Spleen (tissue), 11 donors: ENCODE data around the gene SHOX. TPM values are rescaled to one million over a fixed set of nuclear protein-coding genes. Genes with fewer than 3 reads are reported as not detected.

Experiments used
- DNase-seq: peaks from one replicate; pipeline ENCODE4 v3.0.0-alpha.2; 2020
- H3K27ac ChIP-seq, 8 donors: fragments of 200-600 bp; sonication (generic) in 7 of 8; 1 replicate in 4 of 8; 2 replicates in 4 of 8; pipeline versions ENCODE4 v1.5.0 to v1.8.0; 2016 to 2021; ENCODE audit warnings: inconsistent platforms in 4 of 8, mild to moderate bottlenecking in 4 of 8, moderate library complexity in 1 of 8
- H3K27me3 ChIP-seq, 7 donors: fragments of 200-600 bp; sonication (generic) in 6 of 7; replicated peaks in 1 of 7; 1 replicate in 4 of 7; 2 replicates in 3 of 7; pipeline versions ENCODE4 v1.5.0 to v1.8.0; 2016 to 2021; ENCODE audit warnings: inconsistent platforms in 3 of 7, mild to moderate bottlenecking in 1 of 7
- H3K36me3 ChIP-seq, 6 donors: fragments of 200-600 bp; sonication (generic) in 5 of 6; 1 replicate in 4 of 6; 2 replicates in 2 of 6; pipeline versions ENCODE4 v1.5.0 to v1.8.0; 2016 to 2021; ENCODE audit warnings: inconsistent platforms in 2 of 6
- H3K4me1 ChIP-seq, 6 donors: fragments of 200-600 bp; sonication (generic) in 5 of 6; 1 replicate in 3 of 6; 2 replicates in 3 of 6; pipeline versions ENCODE4 v1.5.0 to v1.8.0; 2016 to 2021; ENCODE audit warnings: inconsistent platforms in 3 of 6
- H3K4me3 ChIP-seq, 8 donors: fragments of 200-600 bp; sonication (generic) in 7 of 8; 1 replicate in 4 of 8; 2 replicates in 4 of 8; pipeline versions ENCODE4 v1.5.0 to v1.8.0; 2016 to 2021; ENCODE audit warnings: inconsistent platforms in 4 of 8, mild to moderate bottlenecking in 4 of 8, moderate library complexity in 2 of 8
- H3K9me3 ChIP-seq, 8 donors: fragments of 200-600 bp; sonication (generic) in 7 of 8; 1 replicate in 4 of 8; 2 replicates in 4 of 8; pipeline versions ENCODE4 v1.5.0 to v1.8.0; 2016 to 2021; ENCODE audit warnings: inconsistent platforms in 4 of 8
- POLR2A ChIP-seq, 3 donors: fragments of 450-650 bp; IDR thresholded peaks; one replicate each; pipeline ENCODE4 v1.5.1; 2017; ENCODE audit warnings: antibody characterized with exemption in 3 of 3, mild to moderate bottlenecking in 1 of 3
- POLR2AphosphoS5 ChIP-seq, 3 donors: sonication (generic); formaldehyde crosslinking; IDR thresholded peaks; one replicate each; pipeline ENCODE4 v1.5.1; 2017; ENCODE audit warnings: antibody characterized with exemption in 3 of 3
- WGBS, 5 donors: extraction: QIAGEN DNeasy Blood & Tissue Kit in 3 of 5; methylation state at CpG; one replicate each; pipeline versions ENCODE4 v1.1.5 to v1.1.7; 2013 to 2018; 5-methylcytosine and 5-hydroxymethylcytosine counted together
- intact Hi-C: fragments of 100-400 bp; cut with DNase I; formaldehyde crosslinking; loops from one replicate; pipeline ENCODE4 v1.15.0; 2023; ENCODE audit warnings: low total_unique reads
- polyA plus RNA-seq, 3 donors: library from polyadenylated mRNA; stranded (reverse); fragments of 200-250 nt; gene quantifications; one replicate each; pipeline ENCODE4 v1.2.1, GENCODE V29; 2013
- total RNA-seq, 7 donors: library from RNA; depleted of rRNA in 3 of 7; stranded (reverse); fragments of >200 nt in 3 of 7; fragmentation: NEBNext Ultra II Directional in 4 of 7; extraction: Animal tissue kit (Norgen Biotek cat#: 25700) in 4 of 7; gene quantifications; one replicate each; pipeline versions ENCODE4 v1.1.0 to v1.2.1, GENCODE V29; 2016 to 2021
- TF ChIP-seq, protein P1 (sequence below), 11 experiments: fragments of 200-600 bp in 7 of 11; fragments of 450-650 bp in 4 of 11; sonication (generic) in 4 of 11; IDR thresholded peaks in 8 of 11; conservative IDR thresholded peaks in 3 of 11; 1 replicate in 7 of 11; 2 replicates in 4 of 11; pipeline versions ENCODE4 v1.4.0 to v1.8.0; 2016 to 2021; ENCODE audit warnings: antibody characterized with exemption in 11 of 11, inconsistent platforms in 4 of 11, mild to moderate bottlenecking in 1 of 11
- donor health status: healthy with polysubstance abuse.
- donor health status: DM: no; HTN: no; CAD: no; lungs with moderate emphysema.
- donor health status: DM: no; HTN: no; CAD: no.
- donor health status: Bipolar disorder and iron deficiency.
- donor health status: healthy.
- donor health status: DM: no; HTN: no; CAD: no.
- donor health status: DM: yes; HTN: yes; CAD: no.

Gene SHOX
- total and polyA plus RNA-seq, 10 donors = not detected

DNA sequence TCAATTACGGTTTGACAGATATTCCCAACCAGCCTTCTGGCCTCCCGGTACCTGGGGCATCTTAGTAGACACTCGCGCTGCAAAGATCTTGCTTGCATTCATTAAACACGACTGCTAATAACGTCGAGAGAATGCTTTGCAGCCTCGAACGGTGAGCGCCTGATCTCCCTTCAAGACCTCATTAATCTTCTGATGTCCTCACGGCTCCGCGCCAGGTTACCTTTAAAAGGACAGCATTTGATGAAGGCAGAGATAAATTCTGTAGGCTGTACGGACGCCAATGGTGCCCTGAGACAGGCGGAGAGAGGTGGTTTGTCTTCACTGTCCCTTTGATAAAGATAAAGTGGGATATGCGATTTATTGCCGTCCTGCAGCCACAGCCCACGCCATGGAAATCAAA lies 64.2 kb downstream of the SHOX start:
- peaks cover 0 to 76% (median 39%) of the 10 kb centered on the region in 8 donors for H3K9me3 ChIP-seq
- 77 to 86% (median 84%) methylated on average over 19 of the region's 19 CpGs for WGBS, 5 donors
- intact Hi-C loops = no loop called here
- no peaks in the 10 kb centered on the region for H3K36me3 ChIP-seq
- H3K27me3 ChIP-seq = peaks cover 0 to 4% (median 0%) of the 10 kb centered on the region in 7 donors
- no peaks in the 10 kb centered on the region for H3K4me1 ChIP-seq
- TF ChIP-seq, protein P1, sequence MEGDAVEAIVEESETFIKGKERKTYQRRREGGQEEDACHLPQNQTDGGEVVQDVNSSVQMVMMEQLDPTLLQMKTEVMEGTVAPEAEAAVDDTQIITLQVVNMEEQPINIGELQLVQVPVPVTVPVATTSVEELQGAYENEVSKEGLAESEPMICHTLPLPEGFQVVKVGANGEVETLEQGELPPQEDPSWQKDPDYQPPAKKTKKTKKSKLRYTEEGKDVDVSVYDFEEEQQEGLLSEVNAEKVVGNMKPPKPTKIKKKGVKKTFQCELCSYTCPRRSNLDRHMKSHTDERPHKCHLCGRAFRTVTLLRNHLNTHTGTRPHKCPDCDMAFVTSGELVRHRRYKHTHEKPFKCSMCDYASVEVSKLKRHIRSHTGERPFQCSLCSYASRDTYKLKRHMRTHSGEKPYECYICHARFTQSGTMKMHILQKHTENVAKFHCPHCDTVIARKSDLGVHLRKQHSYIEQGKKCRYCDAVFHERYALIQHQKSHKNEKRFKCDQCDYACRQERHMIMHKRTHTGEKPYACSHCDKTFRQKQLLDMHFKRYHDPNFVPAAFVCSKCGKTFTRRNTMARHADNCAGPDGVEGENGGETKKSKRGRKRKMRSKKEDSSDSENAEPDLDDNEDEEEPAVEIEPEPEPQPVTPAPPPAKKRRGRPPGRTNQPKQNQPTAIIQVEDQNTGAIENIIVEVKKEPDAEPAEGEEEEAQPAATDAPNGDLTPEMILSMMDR (IDR thresholded peaks at IDR 0.05 in 8 of 11, conservative IDR thresholded peaks at IDR 0.05 in 3 of 11) = no peak
- no peak for TF ChIP-seq POLR2AphosphoS5 (IDR thresholded peaks at IDR 0.05)
- TF ChIP-seq POLR2A (IDR thresholded peaks at IDR 0.05) = no peak
- H3K27ac ChIP-seq = no peak overlapping the region
- DNase-seq = no peak
- no peak overlapping the region for H3K4me3 ChIP-seq

DNA sequence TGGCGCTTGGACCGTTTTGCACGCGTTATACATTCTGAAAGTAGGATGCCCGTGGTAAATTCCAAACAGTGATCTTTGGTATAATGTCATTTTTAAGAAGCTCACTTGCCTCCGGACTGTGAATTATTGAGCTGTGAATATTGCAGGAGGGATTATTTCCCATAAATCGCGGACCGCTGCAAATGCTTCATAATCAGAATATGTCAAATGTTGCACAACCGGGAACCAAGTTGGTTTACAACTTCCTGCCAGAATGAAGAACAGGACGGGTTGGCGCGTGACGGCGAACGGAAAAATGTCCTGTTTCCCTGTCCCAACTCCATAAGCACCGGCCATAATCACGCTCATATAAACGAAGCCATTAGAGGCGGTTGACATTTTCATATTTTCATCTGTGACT lies 67.6 kb downstream of the SHOX start:
- H3K4me1 ChIP-seq = no peaks in the 10 kb centered on the region
- no peak for DNase-seq

DNA sequence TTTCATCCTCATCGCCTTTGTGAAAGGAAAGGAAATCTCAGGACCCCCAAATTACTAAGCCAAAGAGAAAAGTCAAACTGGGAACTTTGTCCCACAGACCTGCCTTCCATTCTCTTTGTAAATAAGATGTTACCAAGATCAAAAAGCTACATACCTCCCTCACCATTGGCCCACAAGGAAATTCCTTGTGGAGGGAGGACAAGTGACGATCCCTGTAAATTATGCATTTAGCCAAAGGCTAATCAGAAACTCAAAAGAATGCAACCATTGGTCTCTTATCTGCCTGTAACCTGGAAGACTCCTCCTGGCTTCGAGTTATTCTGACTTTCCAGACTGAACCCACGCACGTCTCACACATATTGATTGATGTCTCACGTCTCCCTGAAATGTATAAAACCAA lies 70.3 kb downstream of the SHOX start:
- Histone ChIP-seq H3K4me3 (no peak overlapping the region), H3K9me3 (peaks cover 0 to 75% (median 28%) of the 10 kb centered on the region in 8 donors), H3K36me3 (no peaks in the 10 kb centered on the region), H3K4me1 (no peaks in the 10 kb centered on the region), H3K27ac (no peak overlapping the region), H3K27me3 (peaks cover 0 to 4% (median 0%) of the 10 kb centered on the region in 7 donors)
- DNase-seq = no peak
- 53 to 69% (median 66%) methylated on average over 6 of the region's 6 CpGs for WGBS, 5 donors
- intact Hi-C loops = no loop called here
- TF ChIP-seq POLR2A (IDR thresholded peaks at IDR 0.05) = no peak
- TF ChIP-seq, protein P1 (IDR thresholded peaks at IDR 0.05 in 8 of 11, conservative IDR thresholded peaks at IDR 0.05 in 3 of 11) = no peak
- TF ChIP-seq POLR2AphosphoS5 (IDR thresholded peaks at IDR 0.05) = no peak

More for the DNA sequence above, 67.6 kb downstream of the SHOX start:
- 24 to 56% (median 28%) methylated on average over 20 of the region's 20 CpGs for WGBS, 5 donors
- H3K27me3 ChIP-seq = peaks cover 0 to 4% (median 0%) of the 10 kb centered on the region in 7 donors
- no peak overlapping the region for H3K4me3 ChIP-seq
- no peak overlapping the region for H3K27ac ChIP-seq
- intact Hi-C loops = no loop called here
- H3K36me3 ChIP-seq = no peaks in the 10 kb centered on the region
- H3K9me3 ChIP-seq = peaks cover 0 to 82% (median 36%) of the 10 kb centered on the region in 8 donors
- TF ChIP-seq POLR2AphosphoS5 (IDR thresholded peaks at IDR 0.05) (no peak), POLR2A (IDR thresholded peaks at IDR 0.05) (no peak)
- TF ChIP-seq, protein P1 (IDR thresholded peaks at IDR 0.05 in 8 of 11, conservative IDR thresholded peaks at IDR 0.05 in 3 of 11) = no peak

DNA sequence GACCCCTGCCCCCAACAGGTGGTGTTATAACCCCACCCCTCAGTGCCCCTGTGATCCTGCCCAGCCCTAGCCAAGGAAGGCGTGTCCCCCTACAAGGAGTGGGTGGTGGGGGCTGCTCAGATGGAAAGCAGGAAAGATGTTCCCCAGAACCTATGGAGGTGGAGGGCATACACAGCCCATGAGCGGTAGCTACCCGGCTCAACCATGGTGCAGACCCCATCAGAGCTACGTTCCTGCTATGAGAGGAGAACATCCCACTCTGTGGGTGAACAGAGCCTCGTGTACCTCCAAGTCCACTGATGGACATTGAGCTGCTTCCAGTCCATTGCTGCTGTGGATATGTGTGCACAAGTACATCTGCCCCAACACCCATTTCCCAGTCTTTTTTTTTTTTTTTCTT lies 71.1 kb downstream of the SHOX start:
- no peak for DNase-seq
- H3K36me3 ChIP-seq = no peaks in the 10 kb centered on the region
- H3K9me3 ChIP-seq = peaks cover 0 to 76% (median 29%) of the 10 kb centered on the region in 8 donors
- H3K27ac ChIP-seq = no peak overlapping the region
- peaks cover 0 to 4% (median 0%) of the 10 kb centered on the region in 7 donors for H3K27me3 ChIP-seq
- H3K4me3 ChIP-seq = no peak overlapping the region
- no peaks in the 10 kb centered on the region for H3K4me1 ChIP-seq
- intact Hi-C loops = no loop called here
- TF ChIP-seq POLR2A (IDR thresholded peaks at IDR 0.05) (no peak), POLR2AphosphoS5 (IDR thresholded peaks at IDR 0.05) (no peak)
- TF ChIP-seq, protein P1 (IDR thresholded peaks at IDR 0.05 in 8 of 11, conservative IDR thresholded peaks at IDR 0.05 in 3 of 11) = no peak
- 80 to 94% (median 86%) methylated on average over 5 of the region's 5 CpGs for WGBS, 5 donors
